Measurements from ENCODE around the gene ATG2A.
A peak's percentile ranks its signal among the peaks of the same experiment; 100 is the strongest.
"Not testable (repeated sequence)": the region's sequence is repeated elsewhere in the genome, so short reads cannot be mapped to it uniquely, and the experiment has no call there.

ATG2A gene

DNA sequence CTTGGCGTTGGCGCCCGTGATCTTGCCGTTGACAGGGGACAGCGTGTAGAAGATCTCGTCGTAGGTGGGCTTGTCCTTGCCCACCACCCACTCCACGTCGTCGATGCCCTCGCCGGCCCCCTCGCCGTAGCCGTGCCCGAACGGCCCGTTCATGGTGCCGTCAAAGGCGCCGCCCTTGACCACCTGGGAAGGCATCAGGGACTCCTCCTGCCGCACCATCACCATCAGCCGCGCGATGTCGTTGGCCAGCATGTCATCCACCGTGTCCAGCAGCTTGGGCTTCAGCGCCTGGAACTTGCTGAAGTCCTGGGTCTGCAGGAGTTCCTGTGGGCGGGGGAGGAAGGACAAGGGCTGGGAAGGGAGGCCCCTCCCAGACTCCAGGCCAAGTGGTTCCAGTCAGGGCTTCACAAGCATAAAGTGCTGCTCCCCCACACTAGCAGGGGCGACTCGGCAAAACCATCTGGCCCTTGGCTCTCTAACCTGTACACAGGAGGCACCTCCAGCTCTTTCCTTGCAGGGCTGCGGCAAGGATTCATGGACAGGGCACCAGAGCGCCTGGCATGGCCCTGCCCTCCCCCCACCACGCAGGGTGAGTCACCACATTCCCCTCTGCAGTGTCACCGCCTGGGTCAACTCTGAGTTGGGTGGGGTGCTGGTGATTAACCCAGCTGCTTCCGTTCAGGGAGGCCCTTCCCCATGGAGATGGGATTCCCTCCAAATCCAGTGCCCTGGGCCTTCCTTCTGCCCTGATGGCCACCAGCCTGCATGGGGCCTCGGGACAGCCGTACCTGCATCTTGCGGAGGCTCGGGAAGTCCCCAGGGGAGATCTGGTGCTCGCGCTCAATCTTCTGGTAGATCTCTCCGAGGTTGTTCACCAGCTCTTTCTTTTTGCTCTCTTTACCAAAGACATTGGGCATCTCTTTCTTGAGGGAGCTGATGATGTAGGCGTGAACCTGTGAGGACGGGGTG lies 62.2 kb downstream of the ATG2A start:
- DNase-seq (ENCODE audit: low spot score): peak; percentile 58

DNA sequence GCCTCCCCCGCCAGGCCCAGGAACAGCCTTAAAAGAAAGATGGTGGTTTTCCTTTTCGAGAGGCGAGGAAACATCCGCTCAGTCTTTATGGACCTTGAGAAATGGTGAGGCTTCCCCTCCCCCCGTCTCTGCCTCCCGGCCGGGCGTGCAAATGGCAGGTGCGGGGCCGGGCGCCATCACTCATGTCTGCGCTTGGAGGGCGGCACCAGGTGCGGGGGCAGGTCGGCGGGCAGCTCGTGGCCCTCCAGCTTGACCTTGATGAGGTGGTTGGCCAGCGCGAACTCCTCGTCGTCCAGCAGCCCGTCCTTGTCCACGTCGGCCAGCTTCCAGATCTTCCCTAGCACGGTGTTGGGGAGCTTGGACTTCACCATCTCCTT lies 62.9 kb downstream of the ATG2A start:
- no peak for DNase-seq (ENCODE audit: low spot score)

DNA sequence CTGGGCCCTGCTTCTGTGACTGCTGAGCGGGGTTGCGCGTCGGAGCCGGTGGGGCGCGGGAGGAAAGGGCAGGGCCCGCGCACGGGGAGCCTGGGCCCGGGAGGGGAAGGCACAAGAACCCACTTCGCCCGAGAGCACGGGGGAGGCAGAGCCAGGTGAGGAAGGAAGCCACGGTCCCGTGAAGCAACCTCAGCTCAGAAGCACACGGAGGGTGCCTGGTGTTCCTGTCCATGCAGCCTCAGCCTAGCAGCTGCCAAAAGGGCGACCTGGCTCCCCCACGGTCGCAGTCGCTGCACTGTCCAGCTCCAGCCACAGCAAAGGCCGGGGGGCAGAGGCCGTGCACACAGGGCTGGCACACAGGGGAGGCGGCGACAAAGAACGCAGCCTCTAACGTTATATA lies 63.3 kb downstream of the ATG2A start:
- DNase-seq (ENCODE audit: low spot score): no peak

DNA sequence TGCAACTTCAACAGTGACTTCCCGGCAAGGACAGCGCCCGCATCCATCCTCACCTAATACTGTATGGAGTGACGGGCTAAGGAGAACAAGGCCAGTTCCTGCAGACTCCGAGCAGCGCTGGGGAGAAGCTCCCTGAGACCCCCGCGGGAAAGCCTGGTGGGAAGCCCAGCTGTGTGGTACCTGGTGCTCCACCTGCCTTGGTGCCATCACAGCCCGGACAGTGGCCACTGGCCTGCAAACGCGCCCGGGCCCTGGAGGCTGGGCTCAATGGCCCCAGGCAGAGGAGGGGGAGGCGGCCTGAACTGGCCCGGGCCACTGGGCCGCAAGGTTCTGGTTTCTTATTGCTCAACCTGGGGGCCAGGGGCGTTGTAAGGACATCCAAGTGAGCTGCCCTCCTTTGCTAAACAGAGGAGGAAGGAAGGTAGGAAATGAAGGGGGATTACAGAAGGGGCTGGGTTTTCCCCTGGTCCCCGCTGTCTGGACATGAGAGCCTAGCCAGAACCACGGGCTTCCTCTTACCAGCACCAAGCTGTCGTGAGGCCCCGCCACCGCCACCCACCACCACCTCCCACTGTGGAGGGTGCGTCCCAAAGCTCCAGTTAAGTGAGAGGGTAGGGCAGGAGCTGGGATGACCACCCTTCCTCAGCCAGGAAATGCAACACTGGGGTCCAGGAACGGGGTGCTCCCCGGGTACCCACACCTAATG lies 64.1 kb downstream of the ATG2A start:
- DNase-seq (ENCODE audit: low spot score): no peak

DNA sequence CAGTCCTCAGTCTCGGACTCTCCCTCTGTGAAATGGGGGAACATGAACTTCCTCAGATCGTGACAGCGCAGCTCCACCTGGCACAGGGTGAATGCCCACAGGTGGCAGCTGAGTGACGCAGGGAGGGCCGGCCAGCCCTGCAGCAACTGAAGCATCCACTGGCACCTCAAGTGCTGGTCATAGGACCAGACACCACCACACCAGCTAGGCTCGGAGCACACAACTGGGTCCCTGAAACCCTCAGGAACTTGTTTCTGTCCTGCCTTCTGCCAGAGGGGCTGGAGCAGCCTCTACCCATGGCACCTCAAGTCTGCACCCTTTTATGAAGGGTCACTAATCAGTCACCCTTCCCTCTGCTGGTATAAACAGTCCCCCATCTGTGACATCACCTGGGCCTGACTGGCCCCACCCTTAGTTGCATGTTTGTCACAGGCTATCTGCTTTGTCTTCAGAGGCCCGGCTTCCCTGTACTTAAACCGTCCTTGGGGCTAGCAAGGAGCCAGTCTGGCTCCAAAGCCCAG lies 65.1 kb downstream of the ATG2A start:
- no peak for DNase-seq (ENCODE audit: low spot score)

DNA sequence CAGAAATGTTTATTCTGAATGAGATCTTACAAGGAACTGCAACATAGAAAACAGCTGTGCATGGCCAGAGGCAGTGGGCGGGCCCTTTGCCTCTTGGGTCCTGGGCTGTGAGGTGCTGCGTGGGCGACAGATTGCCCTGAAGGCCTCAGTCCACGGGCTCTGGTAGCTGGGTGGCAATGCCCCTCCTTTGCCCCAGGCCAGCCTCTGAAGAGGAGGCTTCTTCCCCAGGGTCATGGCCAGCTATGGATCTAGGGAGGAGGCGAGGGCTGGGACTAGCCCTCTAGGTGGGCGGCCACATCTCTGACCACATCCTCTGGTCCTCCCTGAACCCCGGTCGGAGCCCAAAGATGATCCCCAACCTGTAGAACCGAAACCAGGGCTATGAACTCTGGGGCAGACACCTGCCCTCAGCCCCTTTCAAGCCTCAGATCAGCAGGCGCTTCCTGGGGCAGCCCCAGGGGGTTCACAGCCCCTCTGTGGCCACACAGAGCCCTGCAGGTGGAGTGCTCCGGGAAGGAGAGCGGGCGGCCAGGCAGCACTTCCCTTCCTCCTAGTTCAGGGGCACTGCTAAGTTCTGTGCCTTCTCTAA lies 65.9 kb downstream of the ATG2A start:
- DNase-seq (ENCODE audit: low spot score): no peak

DNA sequence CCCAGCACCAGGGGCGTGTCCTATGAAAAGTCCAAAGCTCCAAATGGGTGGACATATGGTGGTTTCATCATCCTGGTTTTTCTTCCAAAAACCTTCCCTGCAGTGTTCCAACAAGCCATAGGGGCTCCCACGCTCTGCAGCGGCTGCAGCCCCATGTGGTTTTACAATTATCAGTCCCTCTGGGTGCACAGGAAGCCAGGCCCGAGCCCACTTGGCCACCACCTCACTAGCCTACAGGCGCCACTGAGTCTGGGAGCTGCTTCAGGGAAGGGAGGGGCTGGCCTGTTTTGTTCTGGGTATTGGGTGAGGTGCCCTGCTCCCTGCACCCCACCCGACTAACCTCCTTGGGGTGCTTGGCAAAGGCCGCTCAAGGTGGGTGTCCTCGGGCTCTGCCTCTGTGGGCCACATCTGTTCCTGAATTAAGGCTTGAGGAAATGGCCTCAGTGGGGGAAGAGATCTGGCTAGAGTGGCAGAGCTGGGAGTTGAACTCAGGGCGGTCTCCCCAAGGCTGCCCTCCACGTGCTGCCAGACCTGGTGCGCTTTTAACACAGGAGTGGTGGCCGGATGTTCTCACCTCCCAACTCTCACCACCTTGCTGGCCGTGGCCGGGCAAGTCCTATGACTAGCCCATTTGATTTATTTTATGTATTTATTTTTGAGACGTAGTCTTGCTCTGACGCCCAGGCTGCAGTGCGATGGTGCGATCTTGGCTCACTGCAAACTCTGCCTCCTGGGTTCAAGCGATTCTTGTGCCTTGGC lies 67.2 kb downstream of the ATG2A start:
- no peak for DNase-seq (ENCODE audit: low spot score)

DNA sequence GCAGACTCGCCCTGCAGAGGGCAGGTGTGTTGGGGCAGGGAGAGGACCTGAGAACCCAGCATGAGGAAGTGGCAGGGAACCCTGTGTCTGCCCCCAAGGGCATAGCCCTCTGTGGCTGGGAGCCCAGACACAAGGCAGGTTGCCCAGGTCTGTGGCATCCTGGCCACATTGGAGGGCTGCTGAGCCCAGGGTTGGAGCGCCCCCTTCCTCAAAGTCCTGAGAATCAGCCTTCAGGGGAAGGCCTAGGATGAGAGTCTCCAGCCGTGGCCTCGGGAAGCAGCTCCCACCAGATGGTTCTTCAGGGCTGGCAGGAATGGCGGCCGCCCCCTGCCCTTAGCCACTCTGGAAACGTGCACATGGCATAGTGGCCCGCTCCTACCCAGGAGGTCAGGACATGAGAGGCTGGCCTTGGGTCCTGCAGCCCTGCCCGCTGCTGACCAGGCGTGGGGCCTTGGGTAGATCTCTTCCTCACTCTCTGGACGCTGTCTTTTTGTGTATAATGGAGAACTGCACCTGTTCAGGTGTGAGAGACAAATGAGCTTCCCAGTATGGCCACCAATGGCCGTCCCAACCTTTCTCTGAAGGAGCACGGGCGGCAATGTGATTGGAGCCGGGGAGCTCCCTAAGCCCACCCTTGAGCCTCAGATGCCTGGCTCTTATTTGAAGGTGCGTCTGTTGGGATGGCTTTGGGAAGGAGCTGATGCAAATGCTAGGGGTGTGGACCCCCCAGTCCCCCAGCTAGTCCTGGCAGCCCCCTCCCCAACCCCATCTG lies 68.0 kb downstream of the ATG2A start:
- DNase-seq (ENCODE audit: low spot score): no peak

DNA sequence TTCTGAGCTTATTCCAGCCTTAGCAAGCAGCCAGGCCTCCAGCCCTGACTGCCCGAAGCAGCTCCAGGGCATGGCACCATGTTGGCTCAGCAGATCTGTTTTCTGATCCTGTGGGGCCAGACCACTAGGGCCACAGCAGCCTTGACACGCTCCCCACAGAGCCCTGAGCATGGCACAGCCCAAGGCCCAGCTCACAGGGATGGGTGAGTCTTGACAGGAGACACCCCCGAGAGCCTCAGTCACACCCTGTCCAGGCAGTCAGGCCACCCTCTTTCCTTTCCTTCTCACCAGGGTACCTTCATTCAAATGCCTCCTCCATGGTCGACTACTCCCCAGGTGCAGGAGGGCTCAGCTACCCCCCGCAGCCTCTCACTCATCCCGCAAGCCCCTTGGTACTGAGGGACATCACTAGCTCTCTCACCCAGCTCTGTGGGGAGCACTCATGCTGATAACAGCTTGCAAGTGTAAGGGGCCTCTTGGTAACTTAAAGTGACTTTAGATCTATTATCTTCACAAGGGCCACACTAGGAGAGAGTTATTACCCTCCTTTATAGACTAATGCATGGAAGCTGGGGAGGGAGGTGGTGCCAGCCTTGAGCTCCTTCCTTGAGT lies 68.7 kb downstream of the ATG2A start:
- DNase-seq (ENCODE audit: low spot score): no peak

DNA sequence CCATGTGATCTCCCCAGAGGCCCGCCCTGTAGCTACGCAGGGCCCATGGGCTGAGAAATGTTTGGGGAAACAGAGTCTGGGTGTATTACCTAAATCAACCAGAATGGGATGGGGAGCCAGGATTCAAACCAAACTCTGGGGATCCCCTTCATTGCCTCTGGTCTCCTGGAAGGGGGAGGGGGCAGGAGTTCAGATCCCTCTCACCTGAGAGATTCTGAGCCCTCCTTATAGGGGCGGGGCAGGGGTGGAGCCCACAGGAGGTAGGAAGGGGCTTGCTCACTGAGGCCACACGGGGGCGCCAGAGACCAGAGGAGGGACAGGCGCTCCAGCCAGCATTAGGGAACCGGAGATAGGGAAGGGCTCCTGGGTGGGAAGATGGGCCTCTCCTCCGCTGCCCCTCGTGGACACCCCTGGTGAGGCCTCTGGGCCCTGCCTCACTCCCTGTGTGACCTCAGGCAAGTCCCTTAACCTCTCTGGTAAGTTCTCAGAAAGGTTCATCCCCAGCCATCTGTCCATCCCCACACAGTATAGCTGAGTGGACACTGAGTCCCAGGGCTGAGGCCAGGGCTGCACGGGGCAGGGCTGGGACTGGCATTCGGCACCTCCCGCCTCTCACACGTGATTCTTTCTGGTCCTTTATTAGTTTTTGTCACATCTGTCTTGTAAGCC lies 69.9 kb downstream of the ATG2A start:
- peak; percentile 90 for DNase-seq (ENCODE audit: low spot score)

DNA sequence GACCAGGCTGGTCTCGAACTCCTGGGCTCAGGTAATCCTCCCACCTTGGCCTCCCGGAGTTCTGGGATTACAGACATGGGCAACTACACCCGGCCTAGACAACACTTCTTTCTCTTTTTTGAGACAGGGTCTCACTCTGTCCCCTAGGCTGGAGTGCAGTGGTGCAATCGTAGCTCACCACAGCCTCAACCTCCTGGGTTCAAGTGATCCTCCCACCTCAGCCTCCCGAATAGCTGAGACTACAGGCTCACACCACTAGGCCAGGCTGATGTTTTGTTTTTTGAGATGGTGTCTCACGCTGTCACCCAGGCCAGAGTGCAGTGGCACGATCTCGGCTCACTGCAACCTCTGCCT lies 71.3 kb downstream of the ATG2A start:
- DNase-seq (ENCODE audit: low spot score): not testable (repeated sequence)

DNA sequence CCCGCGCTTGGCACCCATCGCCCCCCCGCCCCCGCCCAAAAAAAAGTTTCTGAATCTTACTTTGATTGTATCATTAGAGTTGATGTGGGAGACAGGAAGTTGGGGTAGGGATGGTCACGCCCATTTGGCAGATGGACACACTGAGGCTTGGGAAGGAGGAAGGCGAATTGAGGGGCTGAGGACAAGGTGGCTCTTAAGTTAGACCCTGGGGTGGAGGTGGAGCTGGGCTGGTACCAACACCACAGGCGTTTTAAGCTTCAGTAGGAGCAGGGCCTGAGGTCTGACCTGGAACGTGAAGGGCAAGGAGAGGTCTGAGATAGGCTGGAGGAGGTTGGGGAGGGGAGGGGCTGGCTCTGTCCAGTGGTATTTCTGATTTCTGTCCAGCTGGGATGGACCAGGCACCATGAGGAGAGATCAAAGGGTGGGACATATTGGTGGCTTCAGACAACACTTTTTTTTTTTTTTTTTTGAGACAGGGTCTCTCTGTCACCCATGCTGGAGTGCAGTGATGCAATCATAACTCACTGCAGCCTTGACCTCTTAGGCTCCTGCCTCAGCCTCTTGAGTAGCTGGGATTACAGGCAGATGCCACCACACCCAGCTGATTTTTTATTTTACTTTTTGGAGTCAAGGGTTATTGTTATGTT lies 71.8 kb downstream of the ATG2A start:
- DNase-seq (ENCODE audit: low spot score): no peak
